SK-N-SH (cell line): Measurements from ENCODE around the gene HPCAL1. TPM values are rescaled to one million over a fixed set of nuclear protein-coding genes. Genes with fewer than 3 reads are reported as not detected.

Experiments used
- CTCF ChIA-PET: fragments of 300-600, 350-600 bp; formaldehyde crosslinking; extraction: SDS; loops from one replicate; lab custom pipeline; 2021; lab: Yijun Ruan, JAX
- POLR2A ChIA-PET: fragments of 350-600 bp; sonication (Branson Sonifier 250); formaldehyde crosslinking; extraction: SDS; loops from one replicate; lab custom pipeline; 2020; ENCODE audit warnings: antibody characterized with exemption, inconsistent platforms; lab: Yijun Ruan, JAX
- DNase-seq: peaks from one replicate; pipeline ENCODE4 v3.0.0; 2012
- H2AFZ ChIP-seq: fragments of 200-600 bp; sonication (generic); 2 replicates; pipeline ENCODE4 v1.8.1; 2016; ENCODE audit warnings: antibody characterized with exemption, mild to moderate bottlenecking, low read depth
- H3F3A ChIP-seq: fragments of 200-600 bp; sonication (generic); replicated peaks from 2 replicates; pipeline ENCODE3; 2016; ENCODE audit warnings: antibody characterized with exemption, mild to moderate bottlenecking; ENCODE audit not compliant: insufficient read depth
- H3K27ac ChIP-seq, 2 experiments: fragments of 200-500 bp in 1 of 2; fragments of 200-600 bp in 1 of 2; sonication (Bioruptor generic) in 1 of 2; sonication (generic), shearing (Covaris generic) in 1 of 2; 2 replicates each; pipeline versions ENCODE4 v1.5.1 to v1.6.1; 2014 to 2016; ENCODE audit warnings: low read depth in 2 of 2, inconsistent platforms in 1 of 2, low read length in 1 of 2, mild to moderate bottlenecking in 1 of 2, mixed read lengths in 1 of 2
- H3K27me3 ChIP-seq: fragments of 200-600 bp; sonication (generic), shearing (Covaris generic); 2 replicates; pipeline ENCODE4 v1.6.1; 2016; ENCODE audit warnings: mixed run types; ENCODE audit not compliant: insufficient read depth
- H3K36me3 ChIP-seq, 2 experiments: fragments of 200-500 bp in 1 of 2; fragments of 200-600 bp in 1 of 2; sonication (Bioruptor generic) in 1 of 2; sonication (generic) in 1 of 2; replicated peaks in 1 of 2; 2 replicates each; pipeline versions ENCODE3 to v1.5.1; 2014 to 2016; ENCODE audit warnings: low read length in 1 of 2, mild to moderate bottlenecking in 1 of 2; ENCODE audit not compliant: insufficient read depth in 2 of 2, control insufficient read depth in 1 of 2
- H3K4me1 ChIP-seq, 2 experiments: fragments of 200-500 bp in 1 of 2; fragments of 200-600 bp in 1 of 2; sonication (Bioruptor generic) in 1 of 2; sonication (generic), shearing (Covaris generic) in 1 of 2; 2 replicates each; pipeline versions ENCODE4 v1.5.1 to v1.6.1; 2014 to 2016; ENCODE audit warnings: low read depth in 1 of 2, low read length in 1 of 2, mixed run types in 1 of 2; ENCODE audit not compliant: insufficient read depth in 2 of 2, control insufficient read depth in 1 of 2
- H3K4me2 ChIP-seq: fragments of 200-600 bp; sonication (generic), shearing (Covaris generic); 2 replicates; pipeline ENCODE4 v1.6.1; 2017; ENCODE audit warnings: mixed run types
- H3K4me3 ChIP-seq, 2 experiments: fragments of 200-500 bp in 1 of 2; fragments of 200-600 bp in 1 of 2; sonication (Bioruptor generic) in 1 of 2; sonication (generic), shearing (Covaris generic) in 1 of 2; 2 replicates each; pipeline versions ENCODE4 v1.5.1 to v1.8.1; 2014 to 2016; ENCODE audit warnings: low read depth in 2 of 2, inconsistent platforms in 1 of 2, low read length in 1 of 2, mild to moderate bottlenecking in 1 of 2, mixed read lengths in 1 of 2, moderate library complexity in 1 of 2
- H3K79me2 ChIP-seq: fragments of 200-600 bp; sonication (generic); 2 replicates; pipeline ENCODE4 v1.8.1; 2017; ENCODE audit warnings: mild to moderate bottlenecking; ENCODE audit not compliant: insufficient read depth
- H3K9ac ChIP-seq: fragments of 200-600 bp; sonication (generic); 2 replicates; pipeline ENCODE4 v1.6.1; 2017; ENCODE audit warnings: mixed run types
- H3K9me2 ChIP-seq: fragments of 200-600 bp; sonication (generic); 2 replicates; pipeline ENCODE4 v1.6.1; 2017; ENCODE audit warnings: mixed run types
- H3K9me3 ChIP-seq: fragments of 200-600 bp; sonication (generic); 2 replicates; pipeline ENCODE4 v1.6.1; 2017; ENCODE audit warnings: mixed run types, mild to moderate bottlenecking, moderate library complexity
- H4K20me1 ChIP-seq: fragments of 200-600 bp; sonication (generic); 2 replicates; pipeline ENCODE4 v1.6.1; 2017; ENCODE audit warnings: mild to moderate bottlenecking, mixed run types; ENCODE audit not compliant: insufficient read depth
- CHD2 ChIP-seq: fragments of 150-350 bp; IDR thresholded peaks from 2 replicates; pipeline ENCODE4 v1.6.1; 2018; ENCODE audit warnings: low read length; ENCODE audit not compliant: partially characterized antibody
- ELF1 ChIP-seq: IDR thresholded peaks from 2 replicates; pipeline ENCODE4 v1.4.0; 2012
- EP300 ChIP-seq, 2 experiments: IDR thresholded peaks; 2 replicates each; pipeline versions ENCODE4 v1.4.0 to v1.6.1; 2012; ENCODE audit warnings: borderline replicate concordance in 1 of 2, low read depth in 1 of 2, low read length in 1 of 2
- EZH2phosphoT487 ChIP-seq: fragments of 200-600 bp; sonication (generic); IDR thresholded peaks from 2 replicates; pipeline ENCODE4 v1.6.1; 2017; ENCODE audit warnings: low read depth, mixed run types, mild to moderate bottlenecking, antibody characterized with exemption, moderate library complexity, borderline replicate concordance
- FOSL2 ChIP-seq: IDR thresholded peaks from 2 replicates; pipeline ENCODE4 v1.4.0; 2012; ENCODE audit warnings: low read depth, mild to moderate bottlenecking, moderate library complexity, borderline replicate concordance
- FOXJ3 ChIP-seq: sonication (generic); formaldehyde crosslinking; IDR thresholded peaks from 2 replicates; pipeline ENCODE4 v1.5.1; 2020; ENCODE audit warnings: mild to moderate bottlenecking, missing genetic modification reagents
- FOXM1 ChIP-seq: IDR thresholded peaks from 2 replicates; pipeline ENCODE4 v1.4.0; 2012; ENCODE audit warnings: low read depth, mild to moderate bottlenecking
- GABPA ChIP-seq: IDR thresholded peaks from 2 replicates; pipeline ENCODE4 v1.4.0; 2012; ENCODE audit warnings: low read depth, mild to moderate bottlenecking
- JUND ChIP-seq: IDR thresholded peaks from 2 replicates; pipeline ENCODE4 v1.4.0; 2012
- MEF2A ChIP-seq: IDR thresholded peaks from 2 replicates; pipeline ENCODE4 v1.4.0; 2012; ENCODE audit warnings: low read depth, borderline replicate concordance
- MXI1 ChIP-seq: IDR thresholded peaks from 2 replicates; pipeline ENCODE4 v1.6.1; 2012; ENCODE audit warnings: mild to moderate bottlenecking, low read depth, low read length, improper control_type of control experiment
- NRF1 ChIP-seq: IDR thresholded peaks from 2 replicates; pipeline ENCODE4 v1.6.1; 2012; ENCODE audit warnings: low read depth, mild to moderate bottlenecking, low read length
- POLR2AphosphoS5 ChIP-seq: IDR thresholded peaks from 2 replicates; pipeline ENCODE4 v1.6.1; 2012; ENCODE audit warnings: low read depth, low read length
- RAD21 ChIP-seq: IDR thresholded peaks from 2 replicates; pipeline ENCODE4 v1.6.1; 2012; ENCODE audit warnings: mild to moderate bottlenecking, low read length
- RCOR1 ChIP-seq: fragments of 150-350 bp; IDR thresholded peaks from 2 replicates; pipeline ENCODE4 v1.6.1; 2017; ENCODE audit warnings: antibody characterized with exemption, low read length
- RFX5 ChIP-seq: IDR thresholded peaks from 2 replicates; pipeline ENCODE4 v1.6.1; 2012; ENCODE audit warnings: mild to moderate bottlenecking, improper control_type of control experiment, low read length
- RXRA ChIP-seq: IDR thresholded peaks from 2 replicates; pipeline ENCODE4 v1.4.0; 2012; ENCODE audit warnings: low read depth, mild to moderate bottlenecking, borderline replicate concordance
- SMC3 ChIP-seq: IDR thresholded peaks from 2 replicates; pipeline ENCODE4 v1.6.1; 2012; ENCODE audit warnings: low read depth, low read length, improper control_type of control experiment
- TCF12 ChIP-seq: IDR thresholded peaks from 2 replicates; pipeline ENCODE4 v1.4.0; 2012
- YY1 ChIP-seq: IDR thresholded peaks from 2 replicates; pipeline ENCODE4 v1.4.0; 2012; ENCODE audit warnings: low read depth, mild to moderate bottlenecking
- WGBS: methylation state at CpG from one replicate; pipeline ENCODE4 v1.1.6; 2017; ENCODE audit warnings: low lambda C conversion rate; 5-methylcytosine and 5-hydroxymethylcytosine counted together
- polyA plus RNA-seq, 3 experiments: library from polyadenylated mRNA; depleted of rRNA; stranded (reverse); fragments of >200 nt; gene quantifications; 2 replicates each; pipeline ENCODE4 v1.2.3, GENCODE V29; 2012
- TF ChIP-seq, protein P1 (sequence below): IDR thresholded peaks from 2 replicates; pipeline ENCODE4 v1.4.0; 2012; ENCODE audit warnings: low read depth
- TF ChIP-seq, protein P2 (sequence below): IDR thresholded peaks from 2 replicates; pipeline ENCODE4 v1.4.0; 2012; ENCODE audit warnings: low read depth, borderline replicate concordance
- TF ChIP-seq, protein P3 (sequence below): fragments of 150-350 bp; IDR thresholded peaks from 2 replicates; pipeline ENCODE4 v1.6.1; 2016; ENCODE audit warnings: mild to moderate bottlenecking, low read depth, low read length
- TF ChIP-seq, protein P4 (sequence below): IDR thresholded peaks from 2 replicates; pipeline ENCODE4 v1.6.1; 2012; ENCODE audit warnings: mild to moderate bottlenecking, low read depth, low read length, moderate library complexity

The HPCAL1 gene
- polyA plus RNA-seq, 1 of the 3 experiments (the other 2 are of a cell fraction) = 77.0 TPM

DNA sequence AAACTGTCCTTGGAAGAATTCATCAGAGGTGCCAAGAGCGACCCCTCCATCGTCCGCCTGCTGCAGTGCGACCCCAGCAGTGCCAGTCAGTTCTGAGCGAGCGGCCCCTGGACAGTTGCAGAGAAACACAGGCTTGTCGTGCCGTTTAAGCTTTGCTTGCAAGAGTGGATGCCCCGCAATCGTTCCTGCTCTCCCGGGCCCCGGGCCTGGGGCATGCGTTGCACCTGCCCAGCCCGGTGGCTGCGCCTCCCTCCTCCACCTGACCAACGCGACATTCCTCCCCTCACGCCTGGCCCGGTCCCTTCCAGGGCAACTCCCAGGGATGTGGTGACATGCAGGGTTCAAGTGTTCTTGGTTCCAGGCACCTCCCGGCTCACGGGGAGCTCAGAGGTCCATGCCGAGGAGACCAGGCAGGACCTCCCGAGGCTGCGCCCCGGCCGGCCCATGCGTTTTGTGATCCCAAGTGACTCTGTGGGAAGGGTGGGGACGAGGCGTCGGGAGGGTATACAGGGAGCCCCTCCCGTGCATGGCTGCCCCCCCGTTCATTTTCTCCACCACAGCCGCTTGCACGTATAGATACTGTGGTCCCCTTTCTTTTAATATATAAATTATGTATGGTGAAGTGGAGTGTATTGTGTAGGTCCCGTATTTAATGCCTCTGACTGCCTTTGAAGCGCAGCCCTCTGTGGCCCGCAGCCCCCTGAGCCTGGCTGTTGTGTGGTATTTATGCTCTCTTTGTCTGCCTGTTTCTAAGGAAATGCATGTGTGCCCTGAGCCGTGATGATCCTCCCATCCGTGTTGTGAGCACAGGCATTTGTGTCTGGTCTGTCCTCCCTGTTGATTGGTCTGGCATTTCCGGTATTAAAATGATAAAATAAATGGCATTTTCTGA is 124.3 kb downstream of the HPCAL1 start:
- no peak for TF ChIP-seq SMC3
- TF ChIP-seq, protein P1, sequence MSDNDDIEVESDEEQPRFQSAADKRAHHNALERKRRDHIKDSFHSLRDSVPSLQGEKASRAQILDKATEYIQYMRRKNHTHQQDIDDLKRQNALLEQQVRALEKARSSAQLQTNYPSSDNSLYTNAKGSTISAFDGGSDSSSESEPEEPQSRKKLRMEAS = no peak
- no peak for TF ChIP-seq NRF1
- no peak for TF ChIP-seq FOXM1
- TF ChIP-seq MEF2A = no peak
- no peak for TF ChIP-seq GABPA
- TF ChIP-seq, protein P2, sequence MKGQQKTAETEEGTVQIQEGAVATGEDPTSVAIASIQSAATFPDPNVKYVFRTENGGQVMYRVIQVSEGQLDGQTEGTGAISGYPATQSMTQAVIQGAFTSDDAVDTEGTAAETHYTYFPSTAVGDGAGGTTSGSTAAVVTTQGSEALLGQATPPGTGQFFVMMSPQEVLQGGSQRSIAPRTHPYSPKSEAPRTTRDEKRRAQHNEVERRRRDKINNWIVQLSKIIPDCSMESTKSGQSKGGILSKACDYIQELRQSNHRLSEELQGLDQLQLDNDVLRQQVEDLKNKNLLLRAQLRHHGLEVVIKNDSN = no peak
- TF ChIP-seq MXI1 = no peak
- TF ChIP-seq, protein P3, sequence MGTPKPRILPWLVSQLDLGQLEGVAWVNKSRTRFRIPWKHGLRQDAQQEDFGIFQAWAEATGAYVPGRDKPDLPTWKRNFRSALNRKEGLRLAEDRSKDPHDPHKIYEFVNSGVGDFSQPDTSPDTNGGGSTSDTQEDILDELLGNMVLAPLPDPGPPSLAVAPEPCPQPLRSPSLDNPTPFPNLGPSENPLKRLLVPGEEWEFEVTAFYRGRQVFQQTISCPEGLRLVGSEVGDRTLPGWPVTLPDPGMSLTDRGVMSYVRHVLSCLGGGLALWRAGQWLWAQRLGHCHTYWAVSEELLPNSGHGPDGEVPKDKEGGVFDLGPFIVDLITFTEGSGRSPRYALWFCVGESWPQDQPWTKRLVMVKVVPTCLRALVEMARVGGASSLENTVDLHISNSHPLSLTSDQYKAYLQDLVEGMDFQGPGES = no peak
- no peak for TF ChIP-seq RFX5
- TF ChIP-seq RCOR1 = no peak
- TF ChIP-seq CHD2 = no peak
- no peak for TF ChIP-seq RAD21
- TF ChIP-seq RXRA = no peak
- TF ChIP-seq TCF12 = no peak
- TF ChIP-seq YY1 = no peak
- TF ChIP-seq POLR2AphosphoS5 = no peak
- TF ChIP-seq, all 33 proteins: peak for 0
- Histone ChIP-seq H3F3A (no peaks in the 10 kb centered on the region), H2AFZ (no peak overlapping the region), H3K27ac (no peak overlapping the region), H3K79me2 (no peaks in the 10 kb centered on the region), H3K36me3 (peaks cover 0 to 16% of the 10 kb centered on the region in 2 experiments), H3K27me3 (no peaks in the 10 kb centered on the region), H3K9ac (no peak overlapping the region), H3K9me2 (no peaks in the 10 kb centered on the region), H3K9me3 (no peaks in the 10 kb centered on the region), H3K4me2 (no peak overlapping the region), H3K4me1 (peaks cover 0 to 3% of the 10 kb centered on the region in 2 experiments; a peak in 1 of 4 replicates), H3K4me3 (no peak overlapping the region), H4K20me1 (no peaks in the 10 kb centered on the region)
- WGBS = 96% methylated on average over 40 of the region's 40 CpGs
- CTCF ChIA-PET = interaction anchor here (0.9 to 8.3 kb wide), 8 partner anchors 8 to 443 kb away, joined by 3 to 69 read pairs (median 10); no protein-coding TSS in a partner anchor
- peak; percentile 31 for DNase-seq
- POLR2A ChIA-PET = no interaction called here

DNA sequence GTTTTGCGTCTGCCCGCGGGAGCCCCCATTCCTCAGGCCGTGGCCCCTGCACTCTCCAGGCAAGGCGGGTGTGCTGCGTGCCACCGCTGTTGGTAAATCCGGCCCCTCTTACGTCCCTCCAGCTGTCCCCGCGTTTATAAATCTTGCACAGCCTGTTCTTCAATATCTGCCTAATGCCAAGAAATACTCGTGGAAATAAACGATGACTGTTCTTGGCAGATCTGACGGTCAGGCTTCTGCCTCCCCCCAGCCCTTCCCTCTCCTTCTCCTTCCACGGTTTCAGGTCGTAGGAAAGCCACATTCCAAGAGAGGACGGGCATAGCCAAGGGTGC is 124.9 kb downstream of the HPCAL1 start:
- TF ChIP-seq EZH2phosphoT487 (no peak), NRF1 (no peak), FOXM1 (no peak), ELF1 (no peak), JUND (no peak), POLR2AphosphoS5 (no peak), FOSL2 (no peak), RCOR1 (no peak), FOXJ3 (CRISPR knock-in tag) (no peak), EP300 (IDR thresholded peaks at IDR 0.05; ENCODE audit: borderline replicate concordance in 1 of 2, low read depth in 1 of 2, low read length in 1 of 2) (no peak)
- TF ChIP-seq, protein P4, sequence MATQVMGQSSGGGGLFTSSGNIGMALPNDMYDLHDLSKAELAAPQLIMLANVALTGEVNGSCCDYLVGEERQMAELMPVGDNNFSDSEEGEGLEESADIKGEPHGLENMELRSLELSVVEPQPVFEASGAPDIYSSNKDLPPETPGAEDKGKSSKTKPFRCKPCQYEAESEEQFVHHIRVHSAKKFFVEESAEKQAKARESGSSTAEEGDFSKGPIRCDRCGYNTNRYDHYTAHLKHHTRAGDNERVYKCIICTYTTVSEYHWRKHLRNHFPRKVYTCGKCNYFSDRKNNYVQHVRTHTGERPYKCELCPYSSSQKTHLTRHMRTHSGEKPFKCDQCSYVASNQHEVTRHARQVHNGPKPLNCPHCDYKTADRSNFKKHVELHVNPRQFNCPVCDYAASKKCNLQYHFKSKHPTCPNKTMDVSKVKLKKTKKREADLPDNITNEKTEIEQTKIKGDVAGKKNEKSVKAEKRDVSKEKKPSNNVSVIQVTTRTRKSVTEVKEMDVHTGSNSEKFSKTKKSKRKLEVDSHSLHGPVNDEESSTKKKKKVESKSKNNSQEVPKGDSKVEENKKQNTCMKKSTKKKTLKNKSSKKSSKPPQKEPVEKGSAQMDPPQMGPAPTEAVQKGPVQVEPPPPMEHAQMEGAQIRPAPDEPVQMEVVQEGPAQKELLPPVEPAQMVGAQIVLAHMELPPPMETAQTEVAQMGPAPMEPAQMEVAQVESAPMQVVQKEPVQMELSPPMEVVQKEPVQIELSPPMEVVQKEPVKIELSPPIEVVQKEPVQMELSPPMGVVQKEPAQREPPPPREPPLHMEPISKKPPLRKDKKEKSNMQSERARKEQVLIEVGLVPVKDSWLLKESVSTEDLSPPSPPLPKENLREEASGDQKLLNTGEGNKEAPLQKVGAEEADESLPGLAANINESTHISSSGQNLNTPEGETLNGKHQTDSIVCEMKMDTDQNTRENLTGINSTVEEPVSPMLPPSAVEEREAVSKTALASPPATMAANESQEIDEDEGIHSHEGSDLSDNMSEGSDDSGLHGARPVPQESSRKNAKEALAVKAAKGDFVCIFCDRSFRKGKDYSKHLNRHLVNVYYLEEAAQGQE = no peak
- peaks cover 0 to 3% of the 10 kb centered on the region in 2 experiments; a peak in 1 of 4 replicates for H3K4me1 ChIP-seq
- no peaks in the 10 kb centered on the region for H4K20me1 ChIP-seq
- no peaks in the 10 kb centered on the region for H3K79me2 ChIP-seq
- H3K27me3 ChIP-seq = no peaks in the 10 kb centered on the region
- H3K4me3 ChIP-seq = no peak overlapping the region
- no peak overlapping the region for H3K4me2 ChIP-seq
- WGBS = 93% methylated on average over 17 of the region's 17 CpGs
- POLR2A ChIA-PET = no interaction called here
- H3K9me3 ChIP-seq = no peaks in the 10 kb centered on the region
- no peak overlapping the region for H3K9ac ChIP-seq
- CTCF ChIA-PET = interaction anchor here (0.6 to 8.3 kb wide), 3 partner anchors 18 to 303 kb away, joined by 3 to 53 read pairs (median 4); no protein-coding TSS in a partner anchor
- no peak for DNase-seq
- H3K9me2 ChIP-seq = no peaks in the 10 kb centered on the region
- H3K36me3 ChIP-seq = peaks cover 0 to 16% of the 10 kb centered on the region in 2 experiments
- H3F3A ChIP-seq = no peaks in the 10 kb centered on the region
- H2AFZ ChIP-seq = no peak overlapping the region
- H3K27ac ChIP-seq = no peak overlapping the region
